HG03066 (cell line): ENCODE measurements around the gene ADAMTS2.

Experiments
- ATAC-seq: cut with Tn5 transposase; IDR thresholded peaks from one replicate; pipeline ENCODE4 v1.9.1; 2021; ENCODE audit warnings: low read depth; ENCODE audit not compliant: unreplicated experiment

The ADAMTS2 gene

DNA sequence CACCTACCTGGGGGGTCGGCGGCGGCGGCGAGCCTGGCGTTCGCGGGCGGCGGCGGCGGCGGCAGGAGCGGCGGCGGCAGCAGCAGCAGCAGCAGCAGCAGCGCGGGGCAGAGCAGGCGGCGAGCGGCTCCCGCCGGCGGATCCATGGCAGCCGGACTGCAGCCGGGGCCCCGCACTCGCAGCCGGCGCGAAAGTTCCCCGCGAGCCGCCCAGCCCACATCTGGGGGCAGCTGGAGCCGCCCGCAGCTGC, 153 bp downstream of the ADAMTS2 start:
- no peak for ATAC-seq

GRCh38 chr5:179344431-179345182, 654 bp downstream of the ADAMTS2 start:
- ATAC-seq = no peak

DNA sequence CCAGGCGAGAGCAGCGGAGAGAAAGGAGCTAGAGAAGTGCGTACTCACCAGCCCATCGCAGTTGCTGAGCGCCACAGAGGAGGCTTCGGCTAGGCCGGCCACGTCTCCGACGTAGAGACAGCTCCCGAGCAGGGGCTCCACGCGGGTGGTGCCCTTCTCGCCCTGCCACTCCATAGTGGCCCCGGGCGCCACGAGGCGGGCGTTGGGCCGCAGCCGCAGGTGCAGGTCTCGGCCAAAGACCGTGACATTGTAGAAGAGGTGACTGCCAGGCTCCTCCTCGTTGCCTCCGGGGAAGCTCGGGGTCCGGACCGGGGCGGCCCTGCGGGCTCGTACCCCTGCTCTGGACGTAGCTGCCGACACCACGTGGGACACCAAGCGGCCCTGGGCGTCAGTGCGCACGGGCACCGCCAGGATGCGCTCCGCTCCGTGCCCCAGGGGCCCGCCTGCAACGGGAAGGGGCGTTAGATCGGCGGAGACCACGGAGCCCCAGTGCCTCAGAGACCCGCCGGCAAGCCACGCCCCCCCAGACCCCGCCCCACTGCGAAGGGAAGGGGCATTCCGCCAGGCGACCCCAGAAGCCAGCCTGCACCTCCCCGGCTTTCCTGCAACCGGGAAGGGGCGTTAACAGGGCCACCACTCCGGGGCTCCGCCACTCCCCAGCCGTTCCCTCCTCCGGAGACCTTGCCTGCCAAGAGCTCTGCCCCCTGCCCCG, 1.4 kb downstream of the ADAMTS2 start:
- ATAC-seq = no peak

- ATAC-seq = no peak
Measured at GRCh38 chr5:179343021-179343718, 2.1 kb downstream of the ADAMTS2 start.

- ATAC-seq = no peak
Measured at GRCh38 chr5:179342577-179342976, 2.7 kb downstream of the ADAMTS2 start.

GRCh38 chr5:179340465-179340864, 4.8 kb downstream of the ADAMTS2 start:
- no peak for ATAC-seq

DNA sequence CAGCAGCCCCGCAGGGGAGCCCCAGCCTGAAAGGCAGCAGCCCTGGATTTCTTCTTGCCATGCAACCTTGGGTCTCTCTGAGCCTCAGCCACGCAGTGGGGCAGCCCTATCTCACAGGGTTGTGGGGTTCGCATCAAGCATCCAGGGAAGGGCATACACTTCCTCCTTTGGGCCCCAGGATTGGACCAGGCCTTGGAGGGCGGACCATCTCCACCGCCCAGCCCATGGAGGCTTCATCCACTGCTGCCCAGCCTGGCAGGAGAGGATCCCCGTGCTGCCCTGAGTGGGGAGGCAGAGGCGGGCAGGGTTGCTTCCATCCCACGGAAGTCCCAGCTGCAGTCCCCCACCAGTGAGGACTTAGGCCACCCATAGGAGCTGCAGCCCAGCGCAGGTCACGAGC, 5.3 kb downstream of the ADAMTS2 start:
- no peak for ATAC-seq

DNA sequence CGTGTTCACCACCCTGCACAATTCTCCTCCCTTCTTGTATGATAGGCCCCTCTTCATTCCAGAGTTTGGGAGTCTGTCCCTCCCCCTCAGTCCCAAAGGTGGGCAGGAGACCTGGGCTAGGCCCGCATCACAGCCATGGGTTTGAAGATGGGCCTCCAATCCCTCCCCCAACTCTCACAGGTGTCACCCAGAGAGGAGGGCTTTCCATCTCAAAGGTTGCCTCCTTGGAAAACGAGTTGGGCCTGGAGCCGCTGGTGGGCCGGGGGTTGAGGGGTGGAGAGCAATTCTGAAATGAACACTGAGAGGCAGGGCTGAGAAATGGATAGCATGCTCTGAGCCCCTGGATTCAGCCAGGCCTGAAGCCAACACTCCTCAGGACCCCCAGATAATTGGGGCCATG, 6.2 kb downstream of the ADAMTS2 start:
- no peak for ATAC-seq

DNA sequence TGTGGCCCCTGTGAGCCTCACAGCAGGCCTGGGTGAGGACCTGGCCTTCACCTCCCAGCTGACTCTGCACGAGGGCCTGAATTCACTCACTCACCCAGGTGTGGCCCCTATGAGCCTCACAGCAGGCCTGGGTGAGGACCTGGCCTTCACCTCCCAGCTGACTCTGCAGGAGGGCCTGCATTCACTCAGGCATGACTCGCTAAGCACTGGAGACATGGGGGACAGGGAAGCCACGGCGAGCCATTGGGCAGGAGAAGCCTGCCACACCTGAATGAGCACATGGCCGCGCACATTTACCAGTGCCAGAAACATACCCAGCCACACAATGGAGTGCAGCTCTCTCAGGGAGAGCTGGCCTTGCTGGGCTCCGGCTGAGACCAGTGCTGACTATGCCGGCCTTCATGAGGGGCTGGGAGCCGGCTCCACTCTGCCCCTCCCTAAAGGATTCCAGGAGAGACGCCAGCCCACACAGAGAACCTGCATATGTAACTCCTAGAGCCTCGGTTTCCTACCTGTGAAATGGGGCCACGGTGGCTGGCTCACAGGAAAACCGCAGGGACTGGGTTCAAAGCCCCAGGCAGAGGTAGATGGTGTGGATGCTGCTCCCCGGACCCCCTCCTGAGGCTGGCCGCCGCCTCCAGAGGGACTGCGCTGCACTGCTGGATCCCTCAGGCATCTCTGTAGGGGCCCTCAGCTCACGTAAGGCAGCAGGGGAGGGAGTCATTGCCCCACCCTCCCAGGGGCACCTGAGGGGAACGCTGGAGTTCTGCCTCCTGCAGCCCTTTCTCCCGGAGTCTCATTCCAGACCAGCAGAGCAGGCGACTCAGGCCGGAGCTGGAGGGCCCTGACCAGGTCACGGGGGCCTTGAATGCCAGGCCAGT, 7.2 kb downstream of the ADAMTS2 start:
- no peak for ATAC-seq

DNA sequence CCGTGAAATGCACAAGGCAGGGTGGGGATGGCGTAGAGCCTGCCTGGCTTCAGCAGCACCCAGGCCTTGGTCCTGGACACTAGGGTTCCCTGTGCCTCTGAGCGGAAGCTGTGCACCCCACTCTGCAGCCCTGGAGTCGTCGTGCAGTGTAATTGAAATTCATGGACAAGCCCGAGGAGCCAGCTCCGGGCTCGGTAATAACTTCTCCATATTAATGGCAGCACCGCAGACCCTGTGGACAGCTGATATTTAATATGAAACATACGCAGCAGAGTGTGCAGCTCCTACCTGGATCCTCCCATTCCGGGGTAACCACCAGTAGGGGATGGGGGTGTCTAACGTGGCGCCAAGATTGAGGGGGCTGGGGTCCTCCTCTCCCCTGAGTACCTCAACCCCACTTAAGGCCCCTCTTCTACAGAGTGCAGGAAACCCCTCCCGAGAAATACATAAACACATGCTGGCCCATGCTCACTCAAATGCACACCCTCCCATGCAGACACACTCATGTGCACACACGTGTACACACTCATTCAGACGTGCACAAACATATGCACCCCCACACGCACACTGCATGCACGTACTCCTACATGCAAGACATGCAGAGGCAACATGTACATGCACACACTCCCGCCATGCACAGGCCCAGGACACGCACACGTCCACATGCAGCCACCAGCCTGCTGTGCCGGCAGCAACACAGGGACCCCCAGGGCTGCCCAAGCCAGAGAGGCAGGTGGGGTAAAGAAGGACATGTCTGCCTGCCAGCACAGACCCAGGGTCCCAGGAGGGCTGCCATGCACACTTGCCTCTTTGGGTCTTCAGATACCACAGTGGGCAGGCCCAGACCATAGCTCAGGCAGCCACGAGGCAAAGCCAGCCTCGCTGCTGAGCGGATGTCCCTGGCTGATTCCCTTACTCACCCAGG, 8.1 kb downstream of the ADAMTS2 start:
- no peak for ATAC-seq

- no peak for ATAC-seq
Measured at GRCh38 chr5:179336126-179336870, 9.0 kb downstream of the ADAMTS2 start.

DNA sequence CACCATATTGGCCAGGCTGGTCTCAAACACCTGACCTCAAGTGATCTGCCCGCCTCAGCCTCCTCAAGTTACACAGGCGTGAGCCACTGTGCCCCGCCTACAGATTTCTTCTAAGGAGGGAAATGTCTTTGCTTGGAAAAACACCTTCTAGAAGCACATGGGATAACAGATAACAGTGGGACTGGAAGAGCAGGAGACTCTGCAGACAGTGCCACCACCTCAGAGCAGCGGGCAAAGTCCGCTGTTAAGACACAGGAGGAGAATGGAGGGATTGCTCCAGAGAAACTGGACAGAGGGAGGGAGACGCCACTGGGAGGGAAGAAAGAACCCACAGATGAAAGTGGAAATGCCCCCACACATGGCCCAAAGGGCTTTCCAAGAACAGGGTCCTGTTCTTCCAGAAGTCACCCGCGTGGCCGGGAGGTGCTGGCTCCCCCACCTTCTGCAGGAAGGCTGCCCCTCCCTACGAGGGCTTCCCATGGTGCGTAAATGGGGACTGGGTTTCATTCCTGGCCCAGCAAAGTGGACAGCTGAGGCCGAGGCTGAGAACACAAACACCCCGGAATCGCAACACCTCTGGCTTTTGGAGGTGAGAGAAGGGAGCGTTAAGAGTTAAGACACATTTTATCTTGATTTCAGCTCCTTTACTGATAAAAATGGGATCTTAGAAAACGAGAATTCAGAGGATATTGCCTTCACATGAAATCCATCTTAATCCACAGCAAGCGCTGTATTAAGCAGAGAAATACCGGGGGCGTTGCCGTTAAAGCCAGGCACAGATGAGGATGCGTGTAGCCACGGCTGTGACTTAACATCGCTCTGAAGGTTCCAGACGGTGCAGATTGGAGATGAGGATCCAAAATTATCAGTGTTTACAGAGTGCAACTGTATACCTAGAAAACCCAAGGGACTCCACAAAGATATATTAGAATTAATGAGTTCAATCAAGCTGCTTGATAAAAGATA, 11.2 kb downstream of the ADAMTS2 start:
- ATAC-seq = no peak

- ATAC-seq = no peak
Measured at GRCh38 chr5:179332741-179333290, 12.4 kb downstream of the ADAMTS2 start.

GRCh38 chr5:179331591-179332375, 13.5 kb downstream of the ADAMTS2 start:
- no peak for ATAC-seq

GRCh38 chr5:179330186-179330900, 14.9 kb downstream of the ADAMTS2 start:
- ATAC-seq = no peak

DNA sequence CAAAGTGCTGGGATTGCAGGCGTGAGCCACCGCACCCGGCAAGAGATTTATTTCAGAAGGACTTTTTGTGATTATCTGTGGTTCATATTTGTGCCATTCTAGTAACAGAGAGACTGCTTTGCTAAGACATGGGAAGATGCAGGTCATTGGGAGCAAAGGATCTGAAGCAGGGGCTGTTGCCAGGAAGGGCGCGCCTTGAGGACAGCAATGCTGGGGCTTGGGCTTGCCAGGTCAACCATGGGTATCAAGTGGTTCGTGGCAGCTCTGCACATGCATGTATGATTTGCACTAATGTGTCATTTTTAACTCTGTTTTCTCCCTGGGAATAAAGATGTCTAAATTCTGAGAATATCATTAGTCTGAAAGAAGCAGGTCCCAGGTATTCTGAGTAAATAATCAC, 17.0 kb downstream of the ADAMTS2 start:
- no peak for ATAC-seq
